ENCODE results near the gene CNTNAP5.

DNA sequence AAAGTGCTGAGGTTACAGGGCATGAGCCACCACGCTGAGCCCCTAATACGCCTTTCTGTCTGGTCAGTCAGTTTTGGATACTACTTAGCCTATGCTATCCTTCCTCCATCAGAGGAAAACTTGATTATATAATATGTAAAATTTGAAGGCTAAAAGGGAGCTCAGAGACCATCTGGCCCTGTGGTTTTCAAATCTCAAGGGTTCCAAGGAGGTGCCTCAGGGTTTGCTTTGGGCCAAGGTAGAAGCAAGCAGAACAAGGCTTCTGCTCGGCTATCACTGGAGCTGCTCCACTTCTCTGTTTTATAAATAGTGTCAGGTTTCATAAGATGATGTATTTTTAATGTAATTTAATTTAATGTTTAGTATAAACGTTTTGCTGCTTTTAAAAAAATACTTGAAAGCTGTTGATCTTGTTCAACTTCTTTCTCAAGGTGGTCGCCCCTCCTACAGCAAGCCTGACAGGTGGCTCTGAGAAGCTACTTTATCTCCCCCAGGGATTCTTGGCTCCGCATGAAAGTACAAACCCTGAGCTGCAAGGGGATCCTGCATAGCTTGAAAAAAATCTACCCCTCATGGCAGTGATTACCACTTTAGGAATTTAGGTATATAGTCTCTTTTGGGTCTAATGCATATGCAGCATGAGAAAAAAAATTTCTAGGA lies 290.3 kb downstream of the CNTNAP5 start:
- TF ChIP-seq, protein P1, sequence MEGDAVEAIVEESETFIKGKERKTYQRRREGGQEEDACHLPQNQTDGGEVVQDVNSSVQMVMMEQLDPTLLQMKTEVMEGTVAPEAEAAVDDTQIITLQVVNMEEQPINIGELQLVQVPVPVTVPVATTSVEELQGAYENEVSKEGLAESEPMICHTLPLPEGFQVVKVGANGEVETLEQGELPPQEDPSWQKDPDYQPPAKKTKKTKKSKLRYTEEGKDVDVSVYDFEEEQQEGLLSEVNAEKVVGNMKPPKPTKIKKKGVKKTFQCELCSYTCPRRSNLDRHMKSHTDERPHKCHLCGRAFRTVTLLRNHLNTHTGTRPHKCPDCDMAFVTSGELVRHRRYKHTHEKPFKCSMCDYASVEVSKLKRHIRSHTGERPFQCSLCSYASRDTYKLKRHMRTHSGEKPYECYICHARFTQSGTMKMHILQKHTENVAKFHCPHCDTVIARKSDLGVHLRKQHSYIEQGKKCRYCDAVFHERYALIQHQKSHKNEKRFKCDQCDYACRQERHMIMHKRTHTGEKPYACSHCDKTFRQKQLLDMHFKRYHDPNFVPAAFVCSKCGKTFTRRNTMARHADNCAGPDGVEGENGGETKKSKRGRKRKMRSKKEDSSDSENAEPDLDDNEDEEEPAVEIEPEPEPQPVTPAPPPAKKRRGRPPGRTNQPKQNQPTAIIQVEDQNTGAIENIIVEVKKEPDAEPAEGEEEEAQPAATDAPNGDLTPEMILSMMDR (IDR thresholded peaks at IDR 0.05), result no peak
- TF ChIP-seq EP300 (IDR thresholded peaks at IDR 0.05), result no peak
- TF ChIP-seq POLR2A (IDR thresholded peaks at IDR 0.05), result no peak
